D721Med (cell line): ENCODE data around the gene TNS4.

ENCODE experiments used
- DNase-seq: peaks from one replicate; pipeline ENCODE4 v3.0.0; 2011; ENCODE audit warnings: low spot score; ENCODE audit not compliant: insufficient read length
- FAIRE-seq: peaks from 2 replicates; lab custom pipeline; 2011; peaks lifted over from hg19 to GRCh38; lab: Jason Lieb, UNC
- TF ChIP-seq, protein P1 (sequence below): IDR thresholded peaks from 2 replicates; pipeline ENCODE4 v1.5.1; 2012; ENCODE audit warnings: mild to moderate bottlenecking, control low read depth; ENCODE audit not compliant: insufficient read depth; ENCODE audit errors: missing control alignments

TNS4 gene

DNA sequence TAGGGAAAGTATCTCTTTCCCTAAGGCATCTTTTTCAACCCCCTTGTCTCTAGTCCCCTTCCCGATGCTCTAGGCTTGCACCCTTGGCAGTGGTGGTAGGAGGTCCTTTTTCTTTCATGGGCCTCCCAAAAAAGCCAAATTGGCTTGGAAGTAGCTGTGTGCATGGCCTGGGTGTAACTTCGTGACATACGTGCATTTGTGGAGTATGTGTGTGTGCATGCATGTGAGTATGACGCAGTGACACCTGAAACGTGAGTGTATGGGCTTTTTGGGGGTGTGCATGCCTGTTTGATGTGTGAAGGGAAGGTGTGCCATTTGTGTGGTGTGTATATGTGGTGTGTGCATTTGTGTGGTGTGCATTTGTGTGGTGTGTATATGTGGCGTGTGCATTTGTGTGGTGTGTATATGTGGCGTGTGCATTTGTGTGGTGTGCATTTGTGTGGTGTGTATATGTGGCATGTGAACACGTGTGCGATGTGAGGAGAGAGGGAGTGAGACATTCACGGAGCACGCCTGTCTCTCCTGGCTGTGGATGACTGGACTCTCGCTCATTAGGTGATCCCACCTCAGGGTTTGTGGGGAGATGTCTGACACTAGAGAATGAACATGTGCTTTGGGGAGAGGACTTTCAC lies 42.5 kb downstream of the TNS4 start:
- FAIRE-seq: no peak
- no peak for DNase-seq
- TF ChIP-seq, protein P1, sequence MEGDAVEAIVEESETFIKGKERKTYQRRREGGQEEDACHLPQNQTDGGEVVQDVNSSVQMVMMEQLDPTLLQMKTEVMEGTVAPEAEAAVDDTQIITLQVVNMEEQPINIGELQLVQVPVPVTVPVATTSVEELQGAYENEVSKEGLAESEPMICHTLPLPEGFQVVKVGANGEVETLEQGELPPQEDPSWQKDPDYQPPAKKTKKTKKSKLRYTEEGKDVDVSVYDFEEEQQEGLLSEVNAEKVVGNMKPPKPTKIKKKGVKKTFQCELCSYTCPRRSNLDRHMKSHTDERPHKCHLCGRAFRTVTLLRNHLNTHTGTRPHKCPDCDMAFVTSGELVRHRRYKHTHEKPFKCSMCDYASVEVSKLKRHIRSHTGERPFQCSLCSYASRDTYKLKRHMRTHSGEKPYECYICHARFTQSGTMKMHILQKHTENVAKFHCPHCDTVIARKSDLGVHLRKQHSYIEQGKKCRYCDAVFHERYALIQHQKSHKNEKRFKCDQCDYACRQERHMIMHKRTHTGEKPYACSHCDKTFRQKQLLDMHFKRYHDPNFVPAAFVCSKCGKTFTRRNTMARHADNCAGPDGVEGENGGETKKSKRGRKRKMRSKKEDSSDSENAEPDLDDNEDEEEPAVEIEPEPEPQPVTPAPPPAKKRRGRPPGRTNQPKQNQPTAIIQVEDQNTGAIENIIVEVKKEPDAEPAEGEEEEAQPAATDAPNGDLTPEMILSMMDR: no peak

DNA sequence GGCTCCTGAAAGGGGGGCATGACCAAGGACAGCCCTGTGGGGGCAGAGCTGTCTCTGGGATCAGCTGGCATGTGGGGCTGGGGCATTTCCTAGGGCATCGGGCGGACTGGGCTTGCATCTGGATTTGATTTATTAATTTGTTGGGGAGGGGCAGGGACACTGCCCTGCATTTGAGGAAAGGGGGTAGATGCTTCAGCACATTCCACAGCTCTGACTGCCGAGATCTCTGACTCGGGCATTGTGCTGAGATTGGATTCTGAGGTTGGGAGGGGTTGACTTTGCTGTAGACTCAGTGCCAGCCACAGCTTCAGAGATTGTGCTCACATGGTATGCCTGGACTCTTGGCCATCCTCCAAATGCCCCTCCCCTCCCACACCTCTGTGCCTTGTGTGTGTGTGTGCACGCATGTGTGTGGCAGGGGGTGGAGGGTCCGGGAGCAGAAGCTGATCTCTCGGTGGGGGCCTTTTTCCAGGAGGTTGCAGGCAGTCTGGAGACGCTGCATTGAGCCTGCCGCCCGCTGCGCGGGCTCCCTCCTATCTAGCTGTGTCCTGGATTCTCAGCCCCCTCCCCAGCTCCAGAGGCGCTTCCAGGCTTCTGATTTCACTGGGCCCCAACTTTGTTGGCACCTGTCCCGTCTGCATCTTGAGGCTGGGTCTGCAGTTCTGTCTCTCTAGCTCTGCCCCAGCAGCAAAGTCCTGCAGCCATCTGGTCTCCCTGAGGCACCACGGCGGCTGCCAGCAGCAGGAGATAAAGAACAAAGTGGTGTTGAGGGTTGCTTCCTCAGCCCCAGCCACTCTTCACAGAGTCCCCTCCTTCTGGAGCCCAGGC lies 43.2 kb downstream of the TNS4 start:
- no peak for DNase-seq
- no peak for FAIRE-seq
- TF ChIP-seq, protein P1: no peak

DNA sequence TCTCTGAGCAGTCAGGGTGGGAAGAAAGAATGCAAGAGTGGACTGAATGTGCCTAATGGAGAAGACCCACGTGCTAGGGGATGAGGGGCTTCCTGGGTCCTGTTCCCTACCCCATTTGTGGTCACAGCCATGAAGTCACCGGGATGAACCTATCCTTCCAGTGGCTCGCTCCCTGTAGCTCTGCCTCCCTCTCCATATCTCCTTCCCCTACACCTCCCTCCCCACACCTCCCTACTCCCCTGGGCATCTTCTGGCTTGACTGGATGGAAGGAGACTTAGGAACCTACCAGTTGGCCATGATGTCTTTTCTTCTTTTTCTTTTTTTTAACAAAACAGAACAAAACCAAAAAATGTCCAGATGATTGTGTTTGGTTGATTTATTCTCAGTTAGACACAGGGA lies 44.1 kb downstream of the TNS4 start:
- no peak for FAIRE-seq
- DNase-seq: no peak
- TF ChIP-seq, protein P1: no peak

DNA sequence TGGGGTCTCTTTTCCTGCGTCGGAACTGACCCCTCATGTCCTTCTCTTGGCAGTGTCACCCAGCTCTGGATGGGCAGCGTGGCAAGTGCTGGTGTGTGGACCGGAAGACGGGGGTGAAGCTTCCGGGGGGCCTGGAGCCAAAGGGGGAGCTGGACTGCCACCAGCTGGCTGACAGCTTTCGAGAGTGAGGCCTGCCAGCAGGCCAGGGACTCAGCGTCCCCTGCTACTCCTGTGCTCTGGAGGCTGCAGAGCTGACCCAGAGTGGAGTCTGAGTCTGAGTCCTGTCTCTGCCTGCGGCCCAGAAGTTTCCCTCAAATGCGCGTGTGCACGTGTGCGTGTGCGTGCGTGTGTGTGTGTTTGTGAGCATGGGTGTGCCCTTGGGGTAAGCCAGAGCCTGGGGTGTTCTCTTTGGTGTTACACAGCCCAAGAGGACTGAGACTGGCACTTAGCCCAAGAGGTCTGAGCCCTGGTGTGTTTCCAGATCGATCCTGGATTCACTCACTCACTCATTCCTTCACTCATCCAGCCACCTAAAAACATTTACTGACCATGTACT lies 44.9 kb downstream of the TNS4 start:
- DNase-seq (no peak), FAIRE-seq (no peak)
- TF ChIP-seq, protein P1: no peak

DNA sequence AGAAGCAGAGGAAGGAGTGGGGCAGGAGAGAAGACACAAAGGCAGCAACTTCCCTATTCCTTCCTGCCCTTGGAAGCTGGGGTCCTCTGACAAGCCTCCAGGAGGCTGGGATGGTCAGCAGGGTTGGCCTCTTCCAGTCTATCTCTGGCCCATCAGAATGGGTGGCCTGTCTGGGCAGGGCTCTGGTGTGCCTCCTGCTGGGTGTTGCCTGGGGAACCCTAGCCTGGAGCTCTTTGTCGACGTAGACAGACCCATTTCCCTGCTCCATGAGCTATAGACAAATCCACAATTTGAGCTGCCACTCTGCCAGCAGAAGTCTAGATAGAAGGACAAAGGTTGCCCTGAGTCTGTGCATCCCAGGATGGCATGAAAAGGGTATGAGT lies 46.8 kb downstream of the TNS4 start:
- TF ChIP-seq, protein P1: no peak
- DNase-seq: no peak
- FAIRE-seq: no peak

DNA sequence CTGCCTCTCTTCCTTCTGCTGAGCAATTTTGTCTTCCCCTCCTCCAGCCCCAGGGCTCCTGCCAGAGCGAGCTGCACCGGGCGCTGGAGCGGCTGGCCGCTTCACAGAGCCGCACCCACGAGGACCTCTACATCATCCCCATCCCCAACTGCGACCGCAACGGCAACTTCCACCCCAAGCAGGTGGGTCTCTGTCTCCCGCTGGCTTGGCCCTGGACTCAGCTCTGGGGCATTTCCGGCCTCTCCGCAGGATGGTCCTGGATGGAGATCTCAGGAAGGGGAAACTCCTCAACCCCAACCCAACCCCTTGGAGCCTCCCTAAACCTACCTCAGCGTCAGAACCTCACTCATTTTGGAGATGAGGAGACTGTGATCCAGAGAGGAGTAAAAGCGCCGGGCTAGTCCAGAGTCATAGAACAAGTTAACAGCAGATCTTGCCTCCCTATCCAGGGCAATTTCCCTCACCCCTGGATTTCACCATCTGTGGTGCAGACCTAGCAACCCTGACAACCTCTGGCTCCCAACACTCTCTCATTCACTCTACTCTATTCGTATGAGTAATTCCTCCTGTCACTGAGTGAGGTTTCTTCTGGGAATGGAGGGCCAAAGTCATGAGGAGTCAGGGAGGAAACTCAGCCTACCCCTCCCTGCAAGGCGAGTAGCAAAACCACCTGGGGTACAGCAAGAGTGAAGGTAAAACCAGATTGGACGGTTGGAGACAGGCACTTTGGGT lies 47.4 kb downstream of the TNS4 start:
- FAIRE-seq (no peak), DNase-seq (no peak)
- TF ChIP-seq, protein P1: no peak
